ENCODE data around the gene NAALADL2. TPM values are rescaled to one million over a fixed set of nuclear protein-coding genes. Genes with fewer than 3 reads are reported as not detected.

The NAALADL2 gene
- total RNA-seq, 1 donor from 2014 or later: not detected

DNA sequence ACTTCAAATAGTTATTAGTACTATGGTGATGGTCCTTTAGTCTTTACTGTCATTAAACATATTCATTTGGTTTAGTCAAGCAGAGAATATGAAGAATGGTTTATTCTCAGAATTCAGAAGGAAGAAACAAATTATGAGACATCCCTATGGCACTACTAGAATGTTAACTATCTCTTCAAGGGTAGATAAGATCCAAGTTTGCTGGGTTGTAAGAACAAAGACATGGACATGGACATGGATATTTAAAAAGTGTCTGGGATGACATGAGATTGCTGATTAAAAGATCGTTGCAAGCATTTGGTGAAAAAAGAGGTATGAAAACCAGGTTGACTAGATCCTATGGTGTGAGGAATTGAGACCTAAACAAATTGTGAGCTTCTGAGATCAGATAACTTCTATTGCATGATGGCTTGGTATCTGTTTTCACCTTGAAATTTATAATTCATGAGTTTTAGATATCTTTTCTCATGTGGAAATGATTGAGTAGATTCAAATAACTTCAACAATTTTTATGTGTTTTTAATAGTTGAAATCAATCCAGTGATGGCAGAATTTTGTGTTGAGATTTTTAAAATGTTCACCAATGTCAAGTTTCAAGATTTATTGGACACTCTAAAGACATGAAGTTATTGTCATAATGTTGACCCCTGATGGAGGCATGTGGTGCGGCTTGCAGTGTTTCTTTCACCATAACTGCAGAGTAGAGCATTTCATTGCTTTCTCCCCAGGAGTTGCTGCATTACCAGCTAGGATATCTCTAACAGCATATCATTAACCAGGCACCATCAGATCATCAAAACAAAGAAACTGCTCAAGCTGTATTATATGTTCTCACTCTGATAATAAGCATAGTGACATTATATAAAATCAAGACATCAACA lies 72.6 kb downstream of the NAALADL2 start:
- Mint-ChIP-seq H3K4me1 (ENCODE audit: low read depth) (no peaks in the 10 kb centered on the region), H3K27ac (no peak overlapping the region), H3K9me3 (no peaks in the 10 kb centered on the region), H3K36me3 (ENCODE audit: low read depth) (no peaks in the 10 kb centered on the region), H3K4me3 (no peak overlapping the region), H3K27me3 (ENCODE audit: insufficient read depth) (no peaks in the 10 kb centered on the region)
- intact Hi-C loops (cut with micrococcal nuclease): no loop called here
- no peak for DNase-seq (ENCODE audit: low spot score)

DNA sequence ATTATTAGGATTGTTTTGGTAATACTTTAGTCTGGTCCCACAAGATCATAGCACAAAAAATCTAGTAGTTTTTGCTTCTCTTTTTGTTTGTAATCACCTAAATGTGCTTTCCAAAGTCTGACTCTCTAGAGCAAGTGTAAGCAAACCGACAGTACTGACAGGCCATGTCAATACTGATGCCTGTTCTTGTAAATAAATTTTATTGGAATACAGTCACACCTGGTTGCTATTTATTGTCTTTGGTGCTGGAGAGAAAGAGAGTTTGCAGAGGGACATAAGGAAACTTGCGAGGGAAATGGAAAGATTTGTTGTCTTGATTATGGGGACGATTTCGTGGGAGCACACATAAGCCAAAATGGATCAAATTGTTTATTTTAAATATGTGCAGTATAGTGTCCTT lies 77.5 kb downstream of the NAALADL2 start:
- Mint-ChIP-seq H3K27ac (no peak overlapping the region), H3K9me3 (peaks cover 20% of the 10 kb centered on the region), H3K27me3 (ENCODE audit: insufficient read depth) (no peaks in the 10 kb centered on the region), H3K36me3 (ENCODE audit: low read depth) (no peaks in the 10 kb centered on the region), H3K4me1 (ENCODE audit: low read depth) (no peaks in the 10 kb centered on the region), H3K4me3 (no peak overlapping the region)
- no peak for DNase-seq (ENCODE audit: low spot score)
- intact Hi-C loops (cut with micrococcal nuclease): no loop called here

DNA sequence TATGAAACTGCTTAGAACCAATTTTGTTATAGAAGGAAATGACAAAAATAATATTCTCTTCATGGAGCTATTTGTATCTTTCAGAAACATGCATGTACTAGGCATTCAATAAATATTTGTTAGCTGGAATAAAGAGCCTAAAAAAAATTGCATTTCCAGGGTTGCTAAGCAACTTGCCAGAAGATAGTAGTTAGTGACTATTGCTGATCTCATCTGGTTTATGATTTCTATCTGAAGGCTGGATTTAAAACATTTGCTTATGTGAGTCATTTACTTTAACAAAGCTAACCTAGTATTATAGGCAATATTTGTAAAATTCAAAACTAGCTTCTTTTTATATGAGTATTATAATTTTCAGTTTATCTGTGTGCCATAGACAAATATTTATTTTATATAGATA lies 78.3 kb downstream of the NAALADL2 start:
- no peaks in the 10 kb centered on the region for H3K4me1 Mint-ChIP-seq (ENCODE audit: low read depth)
- intact Hi-C loops (cut with micrococcal nuclease): no loop called here
- H3K4me3 Mint-ChIP-seq: no peak overlapping the region
- no peaks in the 10 kb centered on the region for H3K27me3 Mint-ChIP-seq (ENCODE audit: insufficient read depth)
- peaks cover 20% of the 10 kb centered on the region for H3K9me3 Mint-ChIP-seq
- H3K27ac Mint-ChIP-seq: no peak overlapping the region
- H3K36me3 Mint-ChIP-seq (ENCODE audit: low read depth): no peaks in the 10 kb centered on the region
- DNase-seq (ENCODE audit: low spot score): no peak

DNA sequence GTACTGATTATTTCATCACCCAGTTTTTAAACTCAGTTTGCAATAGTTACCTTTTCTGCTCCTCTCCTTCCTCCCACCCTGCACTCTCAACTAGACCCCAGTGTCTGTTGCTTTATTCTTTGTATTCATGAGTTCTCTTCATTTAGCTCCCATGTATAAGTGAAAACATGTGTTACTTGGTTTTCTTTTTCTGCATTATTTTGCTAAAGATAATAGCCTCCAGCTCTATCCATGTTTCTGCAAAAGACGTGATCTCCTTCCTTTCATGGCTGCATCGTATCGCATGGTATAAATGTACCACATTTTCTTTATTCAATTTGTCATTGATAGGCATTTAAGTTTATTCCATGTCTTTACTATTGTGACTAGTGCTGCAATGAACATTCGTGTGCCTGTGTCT lies 79.0 kb downstream of the NAALADL2 start:
- DNase-seq (ENCODE audit: low spot score): no peak
- H3K27me3 Mint-ChIP-seq (ENCODE audit: insufficient read depth): no peaks in the 10 kb centered on the region
- no peak overlapping the region for H3K27ac Mint-ChIP-seq
- H3K4me3 Mint-ChIP-seq: no peak overlapping the region
- no peaks in the 10 kb centered on the region for H3K4me1 Mint-ChIP-seq (ENCODE audit: low read depth)
- intact Hi-C loops (cut with micrococcal nuclease): no loop called here
- H3K9me3 Mint-ChIP-seq: peaks cover 20% of the 10 kb centered on the region
- H3K36me3 Mint-ChIP-seq (ENCODE audit: low read depth): no peaks in the 10 kb centered on the region

DNA sequence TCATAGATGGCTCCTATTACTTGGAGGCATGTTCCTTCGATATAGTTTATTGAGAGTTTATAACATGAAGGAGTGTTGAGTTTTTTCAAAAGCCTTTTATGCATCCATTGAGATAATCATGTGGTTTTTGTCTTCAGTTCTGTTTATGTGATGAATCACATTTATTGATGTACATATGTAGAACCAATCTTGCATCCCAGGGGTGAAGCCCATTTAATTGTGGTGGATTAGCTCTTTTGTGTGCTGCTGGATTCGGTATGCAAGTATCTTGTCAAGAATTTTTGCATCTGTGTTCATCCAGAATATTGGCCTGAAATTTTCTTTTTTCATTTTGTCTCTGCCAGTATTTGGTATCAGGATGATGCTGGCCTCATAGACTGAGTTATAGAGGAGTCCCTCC lies 81.0 kb downstream of the NAALADL2 start:
- no peak for DNase-seq (ENCODE audit: low spot score)
- no peak overlapping the region for H3K27ac Mint-ChIP-seq
- no peaks in the 10 kb centered on the region for H3K36me3 Mint-ChIP-seq (ENCODE audit: low read depth)
- H3K9me3 Mint-ChIP-seq: peaks cover 20% of the 10 kb centered on the region
- intact Hi-C loops (cut with micrococcal nuclease): no loop called here
- no peaks in the 10 kb centered on the region for H3K4me1 Mint-ChIP-seq (ENCODE audit: low read depth)
- H3K4me3 Mint-ChIP-seq: no peak overlapping the region
- H3K27me3 Mint-ChIP-seq (ENCODE audit: insufficient read depth): no peaks in the 10 kb centered on the region

DNA sequence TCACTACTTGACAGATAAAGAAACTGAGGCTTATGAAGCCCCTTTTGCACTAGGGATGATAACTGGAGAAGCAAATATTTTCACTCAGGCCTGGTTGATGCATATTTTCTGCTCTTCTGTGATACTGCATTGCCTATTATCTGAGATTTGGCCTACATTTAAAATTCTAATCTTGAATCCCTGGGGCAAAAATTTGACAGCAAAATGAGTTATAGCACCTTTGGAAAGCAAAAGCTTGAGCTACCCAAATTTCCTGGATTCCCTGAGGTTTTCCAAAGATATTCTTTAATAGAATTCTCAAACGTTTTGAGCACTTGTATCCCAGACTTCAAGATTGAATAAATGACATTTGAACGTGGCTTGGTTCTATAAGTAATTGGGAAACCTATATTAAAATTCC lies 86.1 kb downstream of the NAALADL2 start:
- intact Hi-C loops (cut with micrococcal nuclease): no loop called here
- Mint-ChIP-seq H3K36me3 (ENCODE audit: low read depth) (no peaks in the 10 kb centered on the region), H3K4me1 (ENCODE audit: low read depth) (no peaks in the 10 kb centered on the region), H3K9me3 (peaks cover 13% of the 10 kb centered on the region), H3K27ac (no peak overlapping the region), H3K27me3 (ENCODE audit: insufficient read depth) (no peaks in the 10 kb centered on the region), H3K4me3 (no peak overlapping the region)
- no peak for DNase-seq (ENCODE audit: low spot score)

DNA sequence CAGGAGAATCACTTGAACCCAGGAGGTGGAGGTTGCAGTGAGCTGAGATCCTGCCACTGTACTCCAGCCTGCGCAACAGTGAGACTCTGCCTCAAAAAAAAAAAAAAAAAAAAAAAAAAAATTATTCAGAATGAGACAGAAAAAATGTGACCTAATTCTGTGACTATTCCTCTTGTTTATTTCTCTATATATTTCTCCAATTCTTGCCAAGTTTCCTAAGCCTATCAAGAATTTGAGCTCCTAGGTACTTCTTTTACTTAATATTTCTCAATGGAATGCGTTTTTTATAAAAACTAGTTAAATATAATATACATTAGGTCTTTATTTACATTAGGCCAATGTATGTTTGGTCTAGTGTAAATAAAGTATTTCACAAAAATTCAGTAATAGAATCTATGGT lies 86.8 kb downstream of the NAALADL2 start:
- Mint-ChIP-seq H3K9me3 (peaks cover 6% of the 10 kb centered on the region), H3K4me3 (no peak overlapping the region), H3K4me1 (ENCODE audit: low read depth) (no peaks in the 10 kb centered on the region), H3K27me3 (ENCODE audit: insufficient read depth) (no peaks in the 10 kb centered on the region), H3K27ac (no peak overlapping the region), H3K36me3 (ENCODE audit: low read depth) (no peaks in the 10 kb centered on the region)
- intact Hi-C loops (cut with micrococcal nuclease): no loop called here
- no peak for DNase-seq (ENCODE audit: low spot score)

DNA sequence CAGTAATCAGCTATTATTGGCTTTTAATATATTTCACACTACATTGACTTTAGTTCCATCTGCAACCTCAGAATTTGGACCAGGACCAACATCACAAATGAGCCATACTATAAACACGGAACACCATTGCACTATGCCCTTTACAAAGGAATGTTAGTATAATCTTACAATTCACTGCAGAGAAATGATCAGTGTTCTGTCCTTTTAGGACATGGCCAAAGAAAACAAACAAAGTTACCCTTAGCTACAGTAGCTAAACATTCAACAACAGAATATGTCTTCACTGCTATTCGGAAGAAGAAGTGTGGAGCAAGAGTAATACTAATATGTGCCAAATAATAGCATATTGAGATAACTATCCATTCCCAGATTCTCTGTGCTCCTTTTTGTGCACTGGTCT lies 90.4 kb downstream of the NAALADL2 start:
- DNase-seq (ENCODE audit: low spot score): no peak
- no peaks in the 10 kb centered on the region for H3K36me3 Mint-ChIP-seq (ENCODE audit: low read depth)
- H3K27me3 Mint-ChIP-seq (ENCODE audit: insufficient read depth): no peaks in the 10 kb centered on the region
- H3K4me3 Mint-ChIP-seq: no peak overlapping the region
- H3K4me1 Mint-ChIP-seq (ENCODE audit: low read depth): no peaks in the 10 kb centered on the region
- intact Hi-C loops (cut with micrococcal nuclease): no loop called here
- H3K9me3 Mint-ChIP-seq: no peaks in the 10 kb centered on the region
- H3K27ac Mint-ChIP-seq: no peak overlapping the region

DNA sequence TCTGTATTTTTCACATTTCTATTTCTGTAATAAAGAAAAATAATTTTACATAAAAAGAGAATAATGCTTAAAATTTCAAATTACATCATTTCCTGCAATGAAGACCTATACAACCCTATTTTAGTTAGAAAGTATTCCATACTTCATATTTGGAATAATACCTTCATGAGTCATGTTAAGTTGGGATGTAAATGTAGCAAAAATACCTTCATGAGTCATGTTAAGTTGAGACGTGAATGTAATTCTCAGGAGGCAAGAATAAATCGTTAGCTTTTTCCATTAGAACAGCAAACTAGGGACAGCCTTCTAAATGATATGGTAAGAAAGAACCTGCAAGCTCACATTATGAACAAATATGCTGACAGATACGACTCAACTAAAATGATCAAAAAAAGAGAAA lies 91.9 kb downstream of the NAALADL2 start:
- Mint-ChIP-seq H3K4me3 (no peak overlapping the region), H3K4me1 (ENCODE audit: low read depth) (no peaks in the 10 kb centered on the region)

DNA sequence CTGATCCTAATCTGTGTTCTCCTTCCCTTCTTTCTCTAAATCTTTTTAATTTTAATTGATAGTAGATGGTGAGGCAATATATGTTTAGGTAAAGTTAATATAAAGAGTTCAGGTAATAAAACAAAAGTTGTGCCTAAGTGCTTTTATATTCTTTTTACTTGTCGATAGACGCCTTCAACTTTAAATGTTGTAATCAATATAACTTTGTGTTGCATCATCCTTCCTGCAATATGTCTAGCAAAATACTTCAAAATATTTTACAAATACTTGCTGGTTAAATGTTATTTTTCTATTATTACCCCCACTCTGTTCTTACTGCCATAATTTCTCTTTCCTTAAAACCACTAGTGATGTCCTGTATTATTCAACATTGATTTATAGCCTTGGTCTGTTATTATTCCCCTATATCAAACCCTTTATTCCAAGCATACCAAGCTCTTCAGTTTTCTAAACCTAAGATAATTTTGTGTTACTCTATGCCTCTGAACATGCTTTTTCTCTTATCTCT lies 92.4 kb downstream of the NAALADL2 start:
- Mint-ChIP-seq H3K27ac (no peak overlapping the region), H3K4me1 (ENCODE audit: low read depth) (no peaks in the 10 kb centered on the region), H3K27me3 (ENCODE audit: insufficient read depth) (no peaks in the 10 kb centered on the region), H3K9me3 (no peaks in the 10 kb centered on the region), H3K36me3 (ENCODE audit: low read depth) (no peaks in the 10 kb centered on the region), H3K4me3 (no peak overlapping the region)
- DNase-seq (ENCODE audit: low spot score): no peak
- intact Hi-C loops (cut with micrococcal nuclease): no loop called here

More for the DNA sequence above, 91.9 kb downstream of the NAALADL2 start:
- Mint-ChIP-seq H3K27me3 (ENCODE audit: insufficient read depth) (no peaks in the 10 kb centered on the region), H3K36me3 (ENCODE audit: low read depth) (no peaks in the 10 kb centered on the region), H3K27ac (no peak overlapping the region), H3K9me3 (no peaks in the 10 kb centered on the region)
- no peak for DNase-seq (ENCODE audit: low spot score)
- intact Hi-C loops (cut with micrococcal nuclease): no loop called here

DNA sequence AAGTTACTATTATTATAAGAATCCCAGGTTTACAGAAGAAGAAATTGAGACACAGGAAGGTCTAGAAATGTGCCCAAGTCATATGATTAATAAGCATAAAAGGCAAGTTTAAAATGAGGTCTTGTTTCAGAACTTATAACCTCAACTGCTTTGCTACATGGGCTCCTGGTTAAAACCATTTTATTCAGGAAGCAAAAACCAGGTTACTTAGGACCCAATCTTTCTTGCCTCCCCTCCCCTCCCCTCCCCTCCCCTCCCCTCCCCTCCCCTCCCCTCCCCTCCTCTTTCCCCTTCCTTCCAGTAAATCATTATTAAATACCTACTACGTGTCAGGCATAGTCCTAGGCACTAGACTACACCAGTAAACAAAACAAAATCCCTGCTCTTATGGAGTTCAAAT lies 93.9 kb downstream of the NAALADL2 start:
- no peak overlapping the region for H3K27ac Mint-ChIP-seq
- no peaks in the 10 kb centered on the region for H3K36me3 Mint-ChIP-seq (ENCODE audit: low read depth)
- no peak overlapping the region for H3K4me3 Mint-ChIP-seq
- no peak for DNase-seq (ENCODE audit: low spot score)
- no peaks in the 10 kb centered on the region for H3K4me1 Mint-ChIP-seq (ENCODE audit: low read depth)
- intact Hi-C loops (cut with micrococcal nuclease): no loop called here
- H3K27me3 Mint-ChIP-seq (ENCODE audit: insufficient read depth): no peaks in the 10 kb centered on the region
- no peaks in the 10 kb centered on the region for H3K9me3 Mint-ChIP-seq

DNA sequence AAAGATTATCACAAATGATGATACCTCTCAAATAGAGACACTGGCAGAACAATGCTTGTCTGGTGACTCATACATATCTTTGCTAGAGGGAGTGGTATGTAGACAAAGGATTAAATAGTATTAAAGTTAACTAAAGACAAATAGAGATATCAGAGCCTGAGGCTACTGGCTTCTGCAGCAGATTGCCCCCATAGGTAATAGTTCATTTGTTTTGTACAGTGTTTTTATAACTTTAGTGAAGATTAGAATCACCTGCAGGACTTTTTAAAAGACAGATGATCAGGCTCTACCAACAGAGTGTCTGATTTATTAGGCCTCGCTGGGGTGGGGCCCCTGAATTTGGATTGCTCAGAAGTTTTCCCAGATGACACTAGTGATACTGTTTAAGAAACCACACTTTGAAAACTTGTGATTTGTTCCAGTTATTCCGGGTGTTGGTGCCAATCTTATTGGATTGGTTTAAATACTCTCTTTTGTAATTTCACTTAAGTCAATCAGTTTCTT lies 96.4 kb downstream of the NAALADL2 start:
- Mint-ChIP-seq H3K27me3 (ENCODE audit: insufficient read depth) (no peaks in the 10 kb centered on the region), H3K36me3 (ENCODE audit: low read depth) (no peaks in the 10 kb centered on the region), H3K9me3 (no peaks in the 10 kb centered on the region), H3K27ac (no peak overlapping the region), H3K4me3 (no peak overlapping the region), H3K4me1 (ENCODE audit: low read depth) (no peaks in the 10 kb centered on the region)
- intact Hi-C loops (cut with micrococcal nuclease): no loop called here
- DNase-seq (ENCODE audit: low spot score): no peak

DNA sequence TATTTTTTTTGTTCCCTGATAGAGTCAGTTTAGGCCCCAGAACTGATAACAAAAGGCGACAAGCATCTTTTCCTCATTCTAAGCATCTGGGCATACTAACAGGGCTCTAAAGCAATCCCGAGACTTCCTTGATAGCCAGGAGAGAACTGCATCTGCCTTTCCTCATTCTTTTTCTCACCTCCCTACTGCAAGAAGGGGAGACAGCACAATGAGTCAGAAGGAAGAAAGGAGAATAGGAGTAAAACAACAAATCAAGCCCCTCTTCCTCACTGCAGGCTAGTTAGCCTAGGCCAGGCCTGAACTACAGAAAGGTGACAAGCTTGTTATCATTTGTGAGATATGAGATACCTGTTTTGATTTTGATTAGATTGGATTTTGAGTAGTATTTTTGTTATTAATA lies 97.9 kb downstream of the NAALADL2 start:
- intact Hi-C loops (cut with micrococcal nuclease): no loop called here
- Mint-ChIP-seq H3K27me3 (ENCODE audit: insufficient read depth) (no peaks in the 10 kb centered on the region), H3K36me3 (ENCODE audit: low read depth) (no peaks in the 10 kb centered on the region)

More for the DNA sequence above, 97.9 kb downstream of the NAALADL2 start:
- Mint-ChIP-seq H3K4me3 (no peak overlapping the region), H3K9me3 (no peaks in the 10 kb centered on the region), H3K27ac (no peak overlapping the region), H3K4me1 (ENCODE audit: low read depth) (no peaks in the 10 kb centered on the region)
- no peak for DNase-seq (ENCODE audit: low spot score)
